Aorta (tissue), 5 donors: ENCODE measurements around the gene CDA. TPM values are rescaled to one million over a fixed set of nuclear protein-coding genes. Genes with fewer than 3 reads are reported as not detected.

Experiments used
- ATAC-seq: fragments of 200-7000 bp; cut with Tn5 transposase; one replicate; pipeline ENCODE4 v1.9.1; 2022; ENCODE audit warnings: moderate library complexity; ENCODE audit not compliant: low FRiP score
- DNase-seq, 2 donors: peaks; one replicate each; pipeline ENCODE4 v3.0.0-alpha.2; 2020
- H3K27ac ChIP-seq, 2 donors: one replicate each; pipeline ENCODE4 v1.5.1; 2013; ENCODE audit warnings: low read length in 2 of 2, mild to moderate bottlenecking in 2 of 2, moderate library complexity in 2 of 2, control low read depth in 1 of 2, inconsistent platforms in 1 of 2, low read depth in 1 of 2
- H3K27me3 ChIP-seq, 2 donors: one replicate each; pipeline ENCODE4 v1.6.1; 2013; ENCODE audit warnings: control low read depth in 1 of 2, low read length in 1 of 2, mild to moderate bottlenecking in 1 of 2, moderate library complexity in 1 of 2; ENCODE audit not compliant: insufficient read depth in 2 of 2, control insufficient read depth in 1 of 2
- H3K36me3 ChIP-seq, 2 donors: one replicate each; pipeline ENCODE4 v1.6.1; 2013; ENCODE audit warnings: control low read depth in 1 of 2, low read length in 1 of 2, mild to moderate bottlenecking in 1 of 2; ENCODE audit not compliant: insufficient read depth in 2 of 2, control insufficient read depth in 1 of 2
- H3K4me1 ChIP-seq, 2 donors: one replicate each; pipeline ENCODE4 v1.6.1; 2013; ENCODE audit warnings: low read length in 2 of 2, control low read depth in 1 of 2, mild to moderate bottlenecking in 1 of 2, moderate library complexity in 1 of 2; ENCODE audit not compliant: insufficient read depth in 2 of 2, control insufficient read depth in 1 of 2
- H3K4me3 ChIP-seq, 2 donors: one replicate each; pipeline ENCODE4 v1.5.1; 2013; ENCODE audit warnings: low read length in 2 of 2, control low read depth in 1 of 2, mild to moderate bottlenecking in 1 of 2
- H3K9me3 ChIP-seq: one replicate; pipeline ENCODE4 v1.6.1; 2013; ENCODE audit warnings: mild to moderate bottlenecking, low read length; ENCODE audit not compliant: control insufficient read depth
- WGBS, 2 donors: extraction: QIAGEN DNeasy Blood & Tissue Kit; methylation state at CpG; one replicate each; pipeline ENCODE4 v1.1.7; 2013; 5-methylcytosine and 5-hydroxymethylcytosine counted together
- intact Hi-C, 2 donors: fragments of 100-400 bp; cut with DNase I; formaldehyde crosslinking; loops; one replicate each; pipeline versions ENCODE4 v1.14.2 to v1.15.0; 2022
- polyA plus RNA-seq, 2 donors: library from polyadenylated mRNA; stranded (reverse); fragments of 200-250 nt; gene quantifications; one replicate each; pipeline ENCODE4 v1.2.3, GENCODE V29; 2013
- total RNA-seq, 2 donors: library from RNA; stranded (reverse); fragmentation: NEBNext Ultra II Directional; extraction: Animal tissue kit (Norgen Biotek cat#: 25700); gene quantifications; one replicate each; pipeline ENCODE4 v1.2.1, GENCODE V29; 2021
- donor health status: healthy with polysubstance abuse.
- donor health status: Bipolar disorder and iron deficiency.
- donor health status: DM: no; HTN: no; CAD: no.
- donor health status: DM: no; HTN: no; CAD: no.
- donor health status: DM: yes; HTN: yes; CAD: no.

CDA gene
- total and polyA plus RNA-seq, 4 donors = 5.3 to 16.2 (median 7.2) TPM

DNA sequence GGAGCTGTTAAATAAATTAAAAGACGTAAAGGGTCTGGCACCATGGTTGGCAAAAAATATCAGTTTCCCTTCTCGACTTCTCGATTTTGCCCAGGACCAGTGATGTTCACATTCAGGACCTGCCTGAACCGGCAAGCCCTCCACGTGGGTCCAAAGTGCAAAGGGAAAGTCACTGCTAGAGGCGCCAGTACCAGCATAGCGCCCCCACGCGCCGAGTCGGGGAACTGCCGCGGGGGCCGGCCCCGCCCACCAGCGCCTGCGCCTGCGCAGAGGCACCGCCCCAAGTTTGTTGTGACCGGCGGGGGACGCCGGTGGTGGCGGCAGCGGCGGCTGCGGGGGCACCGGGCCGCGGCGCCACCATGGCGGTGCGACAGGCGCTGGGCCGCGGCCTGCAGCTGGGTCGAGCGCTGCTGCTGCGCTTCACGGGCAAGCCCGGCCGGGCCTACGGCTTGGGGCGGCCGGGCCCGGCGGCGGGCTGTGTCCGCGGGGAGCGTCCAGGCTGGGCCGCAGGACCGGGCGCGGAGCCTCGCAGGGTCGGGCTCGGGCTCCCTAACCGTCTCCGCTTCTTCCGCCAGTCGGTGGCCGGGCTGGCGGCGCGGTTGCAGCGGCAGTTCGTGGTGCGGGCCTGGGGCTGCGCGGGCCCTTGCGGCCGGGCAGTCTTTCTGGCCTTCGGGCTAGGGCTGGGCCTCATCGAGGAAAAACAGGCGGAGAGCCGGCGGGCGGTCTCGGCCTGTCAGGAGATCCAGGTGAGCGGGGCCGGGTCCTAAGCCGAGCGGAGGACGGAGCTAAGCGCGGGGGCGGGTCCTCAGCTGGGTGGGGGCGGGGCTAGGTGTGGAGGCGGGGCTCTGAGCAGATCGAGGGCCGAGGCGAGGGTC is 44.5 kb downstream of the CDA start, which contains the start of gene PINK1:
PINK1 (plus strand) TSS at position 269 of the 875 bp plus-strand sequence; CDS start at position 360, 91 bp downstream.
- H3K9me3 ChIP-seq = no peaks in the 10 kb centered on the region
- DNase-seq = peak; percentile 81 to 95
- WGBS, 2 donors = 0 to 1% methylated on average over 78 to 93 of the region's 93 CpGs
- peak within 1 kb of the TSS; percentile 54 to 98 for H3K4me3 ChIP-seq
- ATAC-seq = peak; percentile 90
- peak within 1 kb of the TSS in 1 of 2 donors; percentile 84 for H3K27ac ChIP-seq
- peaks cover 0 to 6% of the 10 kb centered on the region in 2 donors for H3K4me1 ChIP-seq
- intact Hi-C loops = loop anchor here (1.0 to 5.0 kb wide), 3 partner anchors 27 to 111 kb away; partner anchors contain the start of gene DDOST (in 1 of the 2)
- H3K27me3 ChIP-seq = no peaks in the 10 kb centered on the region
- peaks cover 0 to 2% of the 10 kb centered on the region in 2 donors for H3K36me3 ChIP-seq

GRCh38 chr1:20634065-20634593 is 45.2 kb downstream of the CDA start:
- peaks cover 0 to 6% of the 10 kb centered on the region in 2 donors for H3K4me1 ChIP-seq
- no peak for DNase-seq
- no peaks in the 10 kb centered on the region for H3K27me3 ChIP-seq
- peak overlapping the region; percentile 54 to 98 for H3K4me3 ChIP-seq
- H3K27ac ChIP-seq = peak overlapping the region in 1 of 2 donors; percentile 84
- H3K9me3 ChIP-seq = no peaks in the 10 kb centered on the region
- peaks cover 0 to 2% of the 10 kb centered on the region in 2 donors for H3K36me3 ChIP-seq
- intact Hi-C loops = loop anchor here (1.0 to 5.0 kb wide), 3 partner anchors 27 to 112 kb away; partner anchors contain the start of gene DDOST (in 1 of the 2)
- 1% methylated on average over 11 of the region's 11 CpGs for WGBS, 2 donors
- ATAC-seq = no peak

GRCh38 chr1:20634594-20635084 is 45.7 kb downstream of the CDA start:
- no peaks in the 10 kb centered on the region for H3K27me3 ChIP-seq
- no peaks in the 10 kb centered on the region for H3K9me3 ChIP-seq
- 0 to 3% methylated on average over 4 of the region's 4 CpGs for WGBS, 2 donors
- H3K4me1 ChIP-seq = peaks cover 0 to 6% of the 10 kb centered on the region in 2 donors
- DNase-seq = peak in 1 of 2 donors; percentile 53
- peaks cover 0 to 4% of the 10 kb centered on the region in 2 donors for H3K36me3 ChIP-seq
- no peak overlapping the region for H3K27ac ChIP-seq
- intact Hi-C loops = loop anchor here (1.0 to 5.0 kb wide), 4 partner anchors 26 to 112 kb away; partner anchors contain the start of gene DDOST (in 1 of the 2)
- peak overlapping the region; percentile 54 to 98 for H3K4me3 ChIP-seq
- no peak for ATAC-seq

- WGBS, 2 donors = 87 to 88% methylated on average over 8 of the region's 8 CpGs
These were observed 48.0 kb downstream of the CDA start for GRCh38 chr1:20636785-20637347.

GRCh38 chr1:20640183-20640597 is 51.3 kb downstream of the CDA start:
- no peak for ATAC-seq
- no peak overlapping the region for H3K27ac ChIP-seq

More at GRCh38 chr1:20636785-20637347, 48.0 kb downstream of the CDA start:
- Histone ChIP-seq H3K27ac (no peak overlapping the region), H3K4me1 (peaks cover 0 to 6% of the 10 kb centered on the region in 2 donors), H3K4me3 (no peak overlapping the region), H3K36me3 (peaks cover 0 to 5% of the 10 kb centered on the region in 2 donors), H3K27me3 (no peaks in the 10 kb centered on the region), H3K9me3 (no peaks in the 10 kb centered on the region)
- no peak for DNase-seq
- intact Hi-C loops = loop anchor here in 1 of 2 donors (5.0 kb wide), 1 partner anchor 115 kb away; no protein-coding TSS in a partner anchor
- ATAC-seq = no peak

DNA sequence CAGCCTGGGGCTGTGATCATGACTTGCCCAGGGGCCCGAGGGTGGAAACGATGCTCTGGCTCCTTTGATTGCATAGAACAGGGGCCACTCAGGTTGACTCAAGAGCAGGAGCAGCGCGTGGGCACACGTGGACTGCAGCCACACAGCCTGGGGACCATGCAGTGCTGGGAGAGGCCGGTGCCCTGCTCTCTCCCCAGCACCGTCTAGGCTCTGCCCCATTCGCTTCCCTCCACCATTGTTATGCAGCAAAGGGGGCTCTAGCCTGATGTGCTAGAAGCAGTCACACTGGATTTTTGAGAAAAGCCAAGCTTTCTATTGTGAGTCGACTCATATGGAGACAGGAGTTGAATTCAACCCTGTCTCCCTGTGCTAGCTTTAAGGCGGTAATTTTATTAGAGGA is 53.1 kb downstream of the CDA start:
- H3K36me3 ChIP-seq = peaks cover 0 to 14% of the 10 kb centered on the region in 2 donors

More at GRCh38 chr1:20640183-20640597, 51.3 kb downstream of the CDA start:
- Histone ChIP-seq H3K9me3 (no peaks in the 10 kb centered on the region), H3K4me3 (no peak overlapping the region), H3K4me1 (no peaks in the 10 kb centered on the region), H3K27me3 (no peaks in the 10 kb centered on the region), H3K36me3 (peaks cover 0 to 13% of the 10 kb centered on the region in 2 donors)
- 28 to 30% methylated on average over 6 of the region's 6 CpGs for WGBS, 2 donors
- no peak for DNase-seq
- intact Hi-C loops = no loop called here

DNA sequence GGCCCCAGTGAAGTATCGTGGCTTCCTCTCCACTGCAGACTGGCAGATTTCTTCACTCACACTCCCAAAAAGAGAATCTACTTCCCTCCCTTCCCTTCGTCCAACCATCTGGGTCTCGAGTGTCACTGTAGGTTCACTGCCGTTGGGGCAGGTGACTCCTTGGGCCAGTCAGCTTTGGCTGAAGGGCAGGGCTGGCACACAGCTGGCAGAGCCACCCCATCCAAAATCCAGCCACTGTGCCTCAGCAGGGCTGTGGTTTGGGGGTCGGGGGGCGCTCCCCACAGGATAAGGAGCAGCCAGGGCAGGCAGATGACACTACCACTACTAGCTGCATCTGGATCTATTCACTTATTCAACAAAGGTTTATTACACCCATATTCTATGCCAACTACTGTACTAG is 54.2 kb downstream of the CDA start:
- no peaks in the 10 kb centered on the region for H3K9me3 ChIP-seq
- no peak overlapping the region for H3K4me3 ChIP-seq
- ATAC-seq (no peak), DNase-seq (no peak)
- H3K36me3 ChIP-seq = peaks cover 0 to 12% of the 10 kb centered on the region in 2 donors
- no peak overlapping the region for H3K27ac ChIP-seq
- intact Hi-C loops = no loop called here
- WGBS, 2 donors = 68 to 83% methylated on average over 6 of the region's 6 CpGs
- no peaks in the 10 kb centered on the region for H3K27me3 ChIP-seq
- no peaks in the 10 kb centered on the region for H3K4me1 ChIP-seq

More for the DNA sequence above, 53.1 kb downstream of the CDA start:
- H3K4me3 ChIP-seq = no peak overlapping the region
- intact Hi-C loops = no loop called here
- no peak overlapping the region for H3K27ac ChIP-seq
- H3K27me3 ChIP-seq = no peaks in the 10 kb centered on the region
- WGBS, 2 donors = 69 to 79% methylated on average over 10 of the region's 10 CpGs
- no peaks in the 10 kb centered on the region for H3K4me1 ChIP-seq
- DNase-seq (no peak), ATAC-seq (no peak)
- H3K9me3 ChIP-seq = no peaks in the 10 kb centered on the region

DNA sequence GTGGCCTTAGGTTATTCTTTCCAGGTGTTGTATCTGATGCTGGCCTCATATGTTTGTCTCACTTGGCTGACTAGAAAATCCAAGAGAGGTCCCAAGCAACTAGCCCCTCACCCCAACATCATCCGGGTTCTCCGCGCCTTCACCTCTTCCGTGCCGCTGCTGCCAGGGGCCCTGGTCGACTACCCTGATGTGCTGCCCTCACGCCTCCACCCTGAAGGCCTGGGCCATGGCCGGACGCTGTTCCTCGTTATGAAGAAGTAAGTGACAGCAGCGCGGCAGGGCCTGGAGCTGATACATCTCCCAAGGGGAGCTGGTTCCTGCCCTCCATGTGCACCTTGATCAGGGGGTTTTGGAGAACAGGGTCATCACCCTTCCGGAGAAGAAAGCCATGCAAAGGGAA is 55.5 kb downstream of the CDA start:
- Histone ChIP-seq H3K27ac (no peak overlapping the region), H3K4me1 (no peaks in the 10 kb centered on the region), H3K36me3 (peaks cover 0 to 15% of the 10 kb centered on the region in 2 donors), H3K9me3 (no peaks in the 10 kb centered on the region), H3K4me3 (no peak overlapping the region), H3K27me3 (no peaks in the 10 kb centered on the region)
- DNase-seq = no peak
- WGBS, 2 donors = 91 to 93% methylated on average over 13 of the region's 13 CpGs
- intact Hi-C loops = no loop called here
- ATAC-seq = no peak
